CD4-positive, alpha-beta T cell (primary cell): ENCODE data around the gene TP53I13. TPM values are rescaled to one million over a fixed set of nuclear protein-coding genes. Genes with fewer than 3 reads are reported as not detected.

Experiments
- ATAC-seq: fragments of 200-7000 bp; cut with Tn5 transposase; one replicate; pipeline ENCODE4 v1.10.0; 2022; ENCODE audit warnings: mild to moderate bottlenecking; ENCODE audit not compliant: poor library complexity
- CTCF ChIA-PET: fragments of 350-600 bp; sonication (Branson Sonifier 250); formaldehyde crosslinking; loops from one replicate; lab custom pipeline; 2021; ENCODE audit warnings: antibody characterized with exemption, inconsistent platforms; lab: Charles Lee
- POLR2A ChIA-PET: fragments of 350-600 bp; sonication (Branson Sonifier 250); formaldehyde crosslinking; loops from one replicate; lab custom pipeline; 2021; ENCODE audit warnings: antibody characterized with exemption, inconsistent platforms; lab: Charles Lee
- DNase-seq, 14 experiments: peaks; one replicate each; pipeline ENCODE4 v3.0.0-alpha.2; 2013 to 2020; ENCODE audit warnings: mixed read lengths in 2 of 14
- H3K27ac ChIP-seq, 2 donors: one replicate each; pipeline versions ENCODE4 v1.5.1 to v1.7.0; 2013; ENCODE audit warnings: low read length in 2 of 2, low read depth in 1 of 2, mild to moderate bottlenecking in 1 of 2
- H3K27me3 ChIP-seq, 2 experiments: 1 replicate in 1 of 2; 2 replicates in 1 of 2; pipeline versions ENCODE4 v1.6.1 to v1.7.0; 2013; ENCODE audit warnings: low read length in 2 of 2, control low read depth in 1 of 2, mild to moderate bottlenecking in 1 of 2, moderate library complexity in 1 of 2; ENCODE audit not compliant: insufficient read depth in 2 of 2, control insufficient read depth in 1 of 2
- H3K36me3 ChIP-seq: one replicate; pipeline ENCODE4 v1.6.1; 2013; ENCODE audit warnings: low read length, control low read depth; ENCODE audit not compliant: insufficient read depth
- H3K4me1 ChIP-seq: one replicate; pipeline ENCODE4 v1.6.1; 2013; ENCODE audit warnings: low read length, control low read depth; ENCODE audit not compliant: insufficient read depth
- H3K4me3 ChIP-seq: one replicate; pipeline ENCODE4 v1.5.1; 2013; ENCODE audit warnings: mild to moderate bottlenecking, low read length, moderate library complexity
- H3K9me3 ChIP-seq, 2 experiments: 1 replicate in 1 of 2; 2 replicates in 1 of 2; pipeline versions ENCODE4 v1.6.1 to v1.7.0; 2013; ENCODE audit warnings: low read length in 2 of 2, mild to moderate bottlenecking in 2 of 2, control low read depth in 1 of 2, moderate library complexity in 1 of 2; ENCODE audit not compliant: control insufficient read depth in 1 of 2, insufficient read depth in 1 of 2
- H3K27ac Mint-ChIP-seq: one replicate; pipeline ENCODE4 v1.8.0; 2020; ENCODE audit warnings: mixed read lengths
- H3K27me3 Mint-ChIP-seq: one replicate; pipeline ENCODE4 v1.8.0; 2021; ENCODE audit warnings: mixed read lengths
- H3K36me3 Mint-ChIP-seq: one replicate; pipeline ENCODE4 v1.8.0; 2021; ENCODE audit warnings: low read depth, mixed read lengths
- H3K4me1 Mint-ChIP-seq: one replicate; pipeline ENCODE4 v1.8.0; 2021; ENCODE audit warnings: low read depth, mixed read lengths
- H3K4me3 Mint-ChIP-seq: one replicate; pipeline ENCODE4 v1.8.0; 2020; ENCODE audit warnings: mild to moderate bottlenecking, mixed read lengths
- H3K9me3 Mint-ChIP-seq: one replicate; pipeline ENCODE4 v1.8.0; 2020; ENCODE audit warnings: mixed read lengths
- intact Hi-C, 2 experiments: fragments of 100-400 bp; cut with DNase I in 1 of 2; cut with micrococcal nuclease in 1 of 2; formaldehyde crosslinking; loops; one replicate each; pipeline versions ENCODE4 v1.15.1 to v1.9.0; 2023 to 2025; cut with DNase I, micrococcal nuclease
- total RNA-seq, 174 experiments: library from RNA in 2 of 174; stranded (reverse) in 2 of 174; gene quantifications; one replicate each; pipeline ENCODE4 v1.2.3 and lab custom pipeline; 2021 to 2026
- TF ChIP-seq, protein P1 (sequence below): fragments of 200-600 bp; IDR thresholded peaks from one replicate; pipeline ENCODE4 v1.8.0; 2022; ENCODE audit warnings: antibody characterized with exemption, mild to moderate bottlenecking

Gene TP53I13
- total RNA-seq, 2 experiments from 2014 or later = 45.8 to 47.7 TPM

DNA sequence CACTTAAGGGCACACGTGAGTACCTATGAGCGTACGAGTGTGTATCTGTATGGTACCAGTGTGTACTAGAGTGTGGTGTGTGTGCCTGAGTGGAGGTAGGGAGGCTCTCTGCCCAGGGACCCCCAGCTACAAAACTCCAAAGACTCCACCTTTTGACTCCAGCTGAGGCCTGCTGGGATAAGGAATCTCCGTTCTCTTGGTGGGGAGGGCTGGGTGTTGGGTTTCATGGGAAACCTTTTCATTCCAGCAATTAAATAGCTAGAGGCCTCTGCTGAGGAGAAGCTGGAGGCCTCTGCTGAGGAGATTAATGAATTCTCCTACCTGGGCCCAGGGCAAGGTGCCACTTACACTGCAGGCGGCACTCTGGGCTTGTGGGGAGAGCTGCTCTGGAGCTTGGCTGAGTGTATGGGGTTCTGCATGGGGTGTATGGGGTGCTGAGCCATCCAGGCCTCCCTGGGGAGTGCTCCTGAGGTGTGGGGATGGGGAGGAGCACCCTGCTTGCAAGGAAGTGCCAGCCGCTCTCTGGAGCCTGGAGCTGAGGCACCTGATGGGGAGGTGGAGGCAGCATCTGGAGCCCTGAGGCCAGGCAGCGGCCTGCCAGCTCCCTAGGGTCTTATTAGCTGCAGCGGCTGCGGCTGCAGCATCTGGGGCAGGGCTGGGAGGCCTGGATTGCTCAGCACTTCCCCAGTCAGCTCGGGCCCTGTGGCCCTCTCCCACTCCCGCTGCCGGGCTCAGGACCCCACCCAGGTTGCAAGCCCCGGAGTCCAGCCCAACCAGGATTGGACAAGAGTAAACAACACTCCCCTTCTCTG, 29.1 kb downstream of the TP53I13 start:
- intact Hi-C loops = no loop called here
- Histone ChIP-seq H3K4me1 (peaks cover 19% of the 10 kb centered on the region), H3K4me3 (no peak overlapping the region), H3K27ac (no peak overlapping the region), H3K36me3 (no peaks in the 10 kb centered on the region), H3K27me3 (no peaks in the 10 kb centered on the region), H3K9me3 (no peaks in the 10 kb centered on the region)
- DNase-seq = no peak
- H3K27me3 Mint-ChIP-seq = no peaks in the 10 kb centered on the region
- H3K4me3 Mint-ChIP-seq = no peak overlapping the region
- peaks cover 9% of the 10 kb centered on the region for H3K4me1 Mint-ChIP-seq
- POLR2A ChIA-PET = no interaction called here
- H3K27ac Mint-ChIP-seq = no peak overlapping the region
- TF ChIP-seq, protein P1, sequence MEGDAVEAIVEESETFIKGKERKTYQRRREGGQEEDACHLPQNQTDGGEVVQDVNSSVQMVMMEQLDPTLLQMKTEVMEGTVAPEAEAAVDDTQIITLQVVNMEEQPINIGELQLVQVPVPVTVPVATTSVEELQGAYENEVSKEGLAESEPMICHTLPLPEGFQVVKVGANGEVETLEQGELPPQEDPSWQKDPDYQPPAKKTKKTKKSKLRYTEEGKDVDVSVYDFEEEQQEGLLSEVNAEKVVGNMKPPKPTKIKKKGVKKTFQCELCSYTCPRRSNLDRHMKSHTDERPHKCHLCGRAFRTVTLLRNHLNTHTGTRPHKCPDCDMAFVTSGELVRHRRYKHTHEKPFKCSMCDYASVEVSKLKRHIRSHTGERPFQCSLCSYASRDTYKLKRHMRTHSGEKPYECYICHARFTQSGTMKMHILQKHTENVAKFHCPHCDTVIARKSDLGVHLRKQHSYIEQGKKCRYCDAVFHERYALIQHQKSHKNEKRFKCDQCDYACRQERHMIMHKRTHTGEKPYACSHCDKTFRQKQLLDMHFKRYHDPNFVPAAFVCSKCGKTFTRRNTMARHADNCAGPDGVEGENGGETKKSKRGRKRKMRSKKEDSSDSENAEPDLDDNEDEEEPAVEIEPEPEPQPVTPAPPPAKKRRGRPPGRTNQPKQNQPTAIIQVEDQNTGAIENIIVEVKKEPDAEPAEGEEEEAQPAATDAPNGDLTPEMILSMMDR = no peak
- H3K9me3 Mint-ChIP-seq = no peaks in the 10 kb centered on the region
- ATAC-seq = no peak
- H3K36me3 Mint-ChIP-seq = no peaks in the 10 kb centered on the region
- CTCF ChIA-PET = interaction anchor here (1.0 kb wide), 1 partner anchor 20 kb away, joined by 5 read pairs; no protein-coding TSS in a partner anchor

DNA sequence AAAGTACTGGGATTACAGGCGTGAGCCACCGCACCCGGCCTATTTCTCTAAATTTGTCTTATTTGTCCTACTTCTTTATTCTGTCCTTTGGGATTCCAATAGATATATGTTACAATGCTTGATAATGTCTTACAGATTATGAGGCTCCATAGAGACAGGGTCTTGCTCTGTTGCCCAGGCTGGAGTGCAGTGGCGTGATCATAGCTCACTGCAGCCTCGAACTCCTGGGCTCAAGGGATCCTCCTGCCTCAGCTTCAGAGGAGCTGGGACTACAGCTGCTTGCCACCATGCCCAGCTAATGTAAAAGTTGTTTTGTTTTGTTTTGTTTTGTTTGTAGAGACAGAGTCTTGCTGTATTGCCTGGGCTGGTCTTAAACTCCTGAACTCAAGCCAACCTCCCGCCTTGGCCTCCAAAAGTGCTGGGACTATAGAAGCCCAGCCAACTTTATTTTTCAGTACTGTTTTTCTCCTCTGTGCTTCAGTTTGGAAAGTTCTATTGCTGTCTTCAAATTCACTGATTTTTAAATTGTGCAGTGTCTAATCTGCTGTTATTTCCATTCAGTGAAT, 34.7 kb downstream of the TP53I13 start:
- no peaks in the 10 kb centered on the region for H3K9me3 ChIP-seq
- no peaks in the 10 kb centered on the region for H3K36me3 Mint-ChIP-seq
- H3K27ac Mint-ChIP-seq = no peak overlapping the region
- H3K4me1 ChIP-seq = no peaks in the 10 kb centered on the region
- TF ChIP-seq, protein P1 = no peak
- H3K27ac ChIP-seq = no peak overlapping the region
- ChIA-PET POLR2A (no interaction called here), CTCF (interaction anchor here (2.2 to 2.3 kb wide), 2 partner anchors 11 to 15 kb away, joined by 6 to 7 read pairs; partner anchors contain the start of gene ANKRD13B)
- H3K4me3 ChIP-seq = no peak overlapping the region
- no peaks in the 10 kb centered on the region for H3K27me3 ChIP-seq
- H3K4me1 Mint-ChIP-seq = no peaks in the 10 kb centered on the region
- ATAC-seq (no peak), DNase-seq (no peak)
- intact Hi-C loops = no loop called here
- no peaks in the 10 kb centered on the region for H3K27me3 Mint-ChIP-seq
- no peak overlapping the region for H3K4me3 Mint-ChIP-seq
- no peaks in the 10 kb centered on the region for H3K36me3 ChIP-seq
- H3K9me3 Mint-ChIP-seq = no peaks in the 10 kb centered on the region

DNA sequence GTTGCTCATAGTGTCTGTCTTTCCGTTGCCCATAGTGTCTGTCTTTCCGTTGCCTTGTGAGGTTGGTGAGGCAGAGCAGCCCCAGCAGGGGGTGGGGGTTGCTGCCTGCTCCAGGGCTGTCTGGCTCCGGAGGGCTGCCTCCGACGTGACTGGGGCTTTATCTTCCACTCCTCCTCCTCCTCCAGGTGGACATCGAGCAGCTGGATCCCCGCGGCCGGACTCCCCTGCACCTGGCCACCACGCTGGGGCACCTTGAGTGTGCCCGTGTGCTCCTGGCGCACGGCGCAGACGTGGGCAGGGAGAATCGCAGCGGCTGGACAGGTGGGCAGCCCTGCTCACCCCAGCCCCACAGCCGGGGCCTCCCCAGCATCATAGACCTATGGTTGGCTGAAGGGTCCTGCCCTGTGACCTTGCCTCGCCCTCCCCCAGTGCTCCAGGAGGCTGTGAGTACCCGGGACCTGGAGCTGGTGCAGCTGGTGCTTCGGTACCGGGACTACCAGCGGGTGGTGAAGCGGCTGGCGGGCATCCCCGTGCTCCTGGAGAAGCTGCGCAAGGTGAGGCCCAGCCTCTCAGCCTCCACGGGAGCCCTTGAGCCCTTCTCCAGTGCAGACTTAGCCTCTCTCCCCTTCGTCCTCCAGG, 39.2 kb downstream of the TP53I13 start:
- Histone ChIP-seq H3K4me3 (no peak overlapping the region), H3K9me3 (no peaks in the 10 kb centered on the region), H3K36me3 (no peaks in the 10 kb centered on the region), H3K27me3 (no peaks in the 10 kb centered on the region), H3K27ac (no peak overlapping the region), H3K4me1 (no peaks in the 10 kb centered on the region)
- ChIA-PET POLR2A (interaction anchor here (1.0 to 1.3 kb wide), 2 partner anchors 10 to 13 kb away, joined by 3 read pairs; no protein-coding TSS in a partner anchor), CTCF (interaction anchor here (4.2 kb wide), 1 partner anchor 10 kb away, joined by 20 read pairs; no protein-coding TSS in a partner anchor)
- no peak overlapping the region for H3K27ac Mint-ChIP-seq
- H3K4me1 Mint-ChIP-seq = no peaks in the 10 kb centered on the region
- H3K36me3 Mint-ChIP-seq = no peaks in the 10 kb centered on the region
- no peaks in the 10 kb centered on the region for H3K27me3 Mint-ChIP-seq
- H3K4me3 Mint-ChIP-seq = no peak overlapping the region
- intact Hi-C loops = no loop called here
- TF ChIP-seq, protein P1 = no peak
- no peak for DNase-seq
- H3K9me3 Mint-ChIP-seq = no peaks in the 10 kb centered on the region
- no peak for ATAC-seq
